HEK293T (cell line): Measurements from ENCODE around the gene SAMHD1.
"Not testable (repeated sequence)": the region's sequence is repeated elsewhere in the genome, so short reads cannot be mapped to it uniquely, and the experiment has no call there.

Source experiments
- CTCF ChIA-PET: fragments of 350-600 bp; formaldehyde crosslinking; extraction: SDS; loops from one replicate; lab custom pipeline; 2021; ENCODE audit warnings: antibody characterized with exemption, inconsistent platforms; lab: Yijun Ruan, JAX
- POLR2A ChIA-PET: fragments of 350-600 bp; formaldehyde crosslinking; extraction: SDS; loops from one replicate; lab custom pipeline; 2020; ENCODE audit warnings: antibody characterized with exemption, inconsistent platforms; lab: Yijun Ruan, JAX
- DNase-seq: peaks from one replicate; pipeline ENCODE4 v3.0.0; 2012; ENCODE audit warnings: mixed read lengths; ENCODE audit errors: extremely low spot score
- ARNT ChIP-seq: fragments of 450-650 bp; IDR thresholded peaks from 2 replicates; pipeline ENCODE4 v1.6.1; 2017; ENCODE audit warnings: mild to moderate bottlenecking
- BHLHE40 ChIP-seq: fragments of 450-650 bp; IDR thresholded peaks from 2 replicates; pipeline ENCODE4 v1.6.1; 2016; ENCODE audit warnings: mild to moderate bottlenecking, moderate library complexity, borderline replicate concordance
- CTBP1 ChIP-seq: fragments of 450-650 bp; IDR thresholded peaks from 2 replicates; pipeline ENCODE4 v1.6.1; 2016; ENCODE audit warnings: borderline replicate concordance
- ELF4 ChIP-seq: fragments of 450-650 bp; IDR thresholded peaks from 2 replicates; pipeline ENCODE4 v1.6.1; 2017; ENCODE audit warnings: antibody characterized with exemption
- FOXA1 ChIP-seq: fragments of 450-650 bp; IDR thresholded peaks from 2 replicates; pipeline ENCODE4 v1.6.1; 2016; ENCODE audit warnings: mild to moderate bottlenecking
- FOXK2 ChIP-seq: fragments of 450-650 bp; IDR thresholded peaks from 2 replicates; pipeline ENCODE4 v1.6.1; 2016; ENCODE audit warnings: mild to moderate bottlenecking
- FOXM1 ChIP-seq: fragments of 450-650 bp; IDR thresholded peaks from 2 replicates; pipeline ENCODE4 v1.6.1; 2017; ENCODE audit warnings: mild to moderate bottlenecking, borderline replicate concordance
- HDGF ChIP-seq: fragments of 450-650 bp; IDR thresholded peaks from 2 replicates; pipeline ENCODE4 v1.6.1; 2017; ENCODE audit warnings: antibody characterized with exemption, borderline replicate concordance
- L3MBTL2 ChIP-seq: fragments of 450-650 bp; conservative IDR thresholded peaks from 2 replicates; pipeline ENCODE4 v1.6.1; 2016; ENCODE audit warnings: mild to moderate bottlenecking
- LEF1 ChIP-seq: fragments of 450-650 bp; IDR thresholded peaks from 2 replicates; pipeline ENCODE4 v1.6.1; 2017; ENCODE audit warnings: mild to moderate bottlenecking, borderline replicate concordance
- NFRKB ChIP-seq: fragments of 450-650 bp; IDR thresholded peaks from 2 replicates; pipeline ENCODE4 v1.6.1; 2016; ENCODE audit warnings: mild to moderate bottlenecking, moderate library complexity
- SP1 ChIP-seq: fragments of 450-650 bp; IDR thresholded peaks from 2 replicates; pipeline ENCODE4 v1.6.1; 2017
- SUZ12 ChIP-seq: fragments of 450-650 bp; IDR thresholded peaks from 2 replicates; pipeline ENCODE4 v1.6.1; 2016; ENCODE audit warnings: mild to moderate bottlenecking
- TARDBP ChIP-seq: fragments of 450-650 bp; IDR thresholded peaks from 2 replicates; pipeline ENCODE4 v1.6.1; 2016
- ZNF384 ChIP-seq: fragments of 450-650 bp; IDR thresholded peaks from 2 replicates; pipeline ENCODE4 v1.6.1; 2016
- TF ChIP-seq, protein P1 (sequence below): fragments of 450-650 bp; IDR thresholded peaks from 2 replicates; pipeline ENCODE4 v1.6.1; 2016

Gene SAMHD1

GRCh38 chr20:36951198-36951978 is at the start of gene SAMHD1:
Gene SAMHD1, minus strand, starts transcription at chr20:36951708. Its CDS starts 65 bp downstream, at chr20:36951643.
- CTCF ChIA-PET: no interaction called here
- DNase-seq: peak; percentile 100
- POLR2A ChIA-PET: no interaction called here
- TF ChIP-seq, protein P1, sequence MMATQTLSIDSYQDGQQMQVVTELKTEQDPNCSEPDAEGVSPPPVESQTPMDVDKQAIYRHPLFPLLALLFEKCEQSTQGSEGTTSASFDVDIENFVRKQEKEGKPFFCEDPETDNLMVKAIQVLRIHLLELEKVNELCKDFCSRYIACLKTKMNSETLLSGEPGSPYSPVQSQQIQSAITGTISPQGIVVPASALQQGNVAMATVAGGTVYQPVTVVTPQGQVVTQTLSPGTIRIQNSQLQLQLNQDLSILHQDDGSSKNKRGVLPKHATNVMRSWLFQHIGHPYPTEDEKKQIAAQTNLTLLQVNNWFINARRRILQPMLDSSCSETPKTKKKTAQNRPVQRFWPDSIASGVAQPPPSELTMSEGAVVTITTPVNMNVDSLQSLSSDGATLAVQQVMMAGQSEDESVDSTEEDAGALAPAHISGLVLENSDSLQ: peak; percentile 80
- TF ChIP-seq FOXK2 (no peak), SUZ12 (no peak), BHLHE40 (no peak), L3MBTL2 (peak; percentile 67)

DNA sequence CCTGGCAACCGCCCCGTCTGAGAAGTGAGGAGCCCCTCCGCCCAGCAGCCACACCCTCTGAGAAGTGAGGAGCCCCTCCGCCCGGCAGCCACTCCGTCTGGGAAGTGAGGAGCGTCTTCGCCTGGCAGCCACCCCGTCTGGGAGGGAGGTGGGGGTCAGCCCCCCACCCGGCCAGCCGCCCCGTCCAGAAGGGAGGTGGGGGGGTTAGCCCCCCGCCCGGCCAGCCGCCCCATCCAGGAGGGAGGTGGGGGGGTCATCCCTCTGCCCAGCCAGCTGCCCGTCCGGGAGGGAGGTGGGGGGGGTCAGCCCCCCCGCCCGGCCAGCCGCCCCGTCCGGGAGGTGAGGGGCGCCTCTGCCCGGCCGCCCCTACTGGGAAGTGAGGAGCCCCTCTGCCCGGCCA is 48.7 kb upstream of the SAMHD1 start:
- POLR2A ChIA-PET, CTCF ChIA-PET, DNase-seq: not testable (repeated sequence)

GRCh38 chr20:36998652-36999051 is 47.1 kb upstream of the SAMHD1 start:
- no peak for DNase-seq
- CTCF ChIA-PET: no interaction called here
- POLR2A ChIA-PET: no interaction called here
- TF ChIP-seq ZNF384: no peak
- TF ChIP-seq ARNT: no peak
- no peak for TF ChIP-seq FOXA1
- TF ChIP-seq TARDBP: no peak
- TF ChIP-seq FOXK2: no peak
- TF ChIP-seq ELF4: no peak
- no peak for TF ChIP-seq L3MBTL2
- no peak for TF ChIP-seq SP1
- no peak for TF ChIP-seq BHLHE40
- TF ChIP-seq SUZ12: no peak
- no peak for TF ChIP-seq CTBP1
- TF ChIP-seq LEF1: no peak
- TF ChIP-seq, protein P1: no peak
- TF ChIP-seq NFRKB: no peak
- TF ChIP-seq HDGF: no peak
- no peak for TF ChIP-seq FOXM1

- DNase-seq: no peak
These were observed 45.6 kb upstream of the SAMHD1 start for GRCh38 chr20:36997121-36997520.

GRCh38 chr20:36994221-36994620 is 42.7 kb upstream of the SAMHD1 start:
- DNase-seq, POLR2A ChIA-PET, CTCF ChIA-PET: not testable (repeated sequence)

More at GRCh38 chr20:36997121-36997520, 45.6 kb upstream of the SAMHD1 start:
- TF ChIP-seq, protein P1: no peak
- TF ChIP-seq BHLHE40: no peak
- TF ChIP-seq LEF1: no peak
- no peak for TF ChIP-seq ZNF384
- no peak for TF ChIP-seq HDGF
- TF ChIP-seq SUZ12: no peak
- TF ChIP-seq TARDBP: no peak
- TF ChIP-seq FOXM1: no peak
- CTCF ChIA-PET: no interaction called here
- POLR2A ChIA-PET: no interaction called here

- CTCF ChIA-PET: no interaction called here
- TF ChIP-seq ELF4: no peak
- TF ChIP-seq FOXM1: no peak
- TF ChIP-seq FOXK2: no peak
- TF ChIP-seq ARNT: no peak
- no peak for TF ChIP-seq FOXA1
- no peak for TF ChIP-seq TARDBP
- no peak for TF ChIP-seq SUZ12
- TF ChIP-seq, protein P1: no peak
- no peak for DNase-seq
- POLR2A ChIA-PET: interaction anchor here (0.8 kb wide), 1 partner anchor 18 kb away, joined by 3 read pairs; no protein-coding TSS in a partner anchor
These were observed 41.4 kb upstream of the SAMHD1 start for GRCh38 chr20:36992802-36993334.

- TF ChIP-seq FOXK2 (no peak), FOXM1 (no peak), BHLHE40 (no peak), ELF4 (no peak), NFRKB (no peak)
- TF ChIP-seq, protein P1: no peak
- CTCF ChIA-PET: no interaction called here
- DNase-seq: no peak
- POLR2A ChIA-PET: no interaction called here
These were observed 40.2 kb upstream of the SAMHD1 start for GRCh38 chr20:36991703-36992102.
